Small intestine (tissue), 7 donors: ENCODE data around the gene TGM2. TPM values are rescaled to one million over a fixed set of nuclear protein-coding genes. Genes with fewer than 3 reads are reported as not detected.
A peak's percentile ranks its signal among the peaks of the same experiment; 100 is the strongest.

Experiments used
- DNase-seq, 2 donors: peaks; one replicate each; pipeline versions ENCODE4 v3.0.0 to v3.0.0-alpha.2; 2013
- FAIRE-seq: peaks from 2 replicates; lab custom pipeline; 2012; peaks lifted over from hg19 to GRCh38; lab: Jason Lieb, UNC
- H3K27ac ChIP-seq, 3 donors: one replicate each; pipeline ENCODE4 v1.5.1; 2013; ENCODE audit warnings: low read length in 2 of 3, mild to moderate bottlenecking in 2 of 3, control low read depth in 1 of 3, inconsistent platforms in 1 of 3, low read depth in 1 of 3, moderate library complexity in 1 of 3
- H3K27me3 ChIP-seq, 3 donors: one replicate each; pipeline ENCODE4 v1.6.1; 2013; ENCODE audit warnings: low read length in 3 of 3, inconsistent platforms in 1 of 3; ENCODE audit not compliant: control insufficient read depth in 3 of 3, insufficient read depth in 3 of 3
- H3K36me3 ChIP-seq, 3 donors: one replicate each; pipeline ENCODE4 v1.6.1; 2013; ENCODE audit warnings: low read length in 3 of 3, inconsistent platforms in 1 of 3, low read depth in 1 of 3, mild to moderate bottlenecking in 1 of 3, moderate library complexity in 1 of 3; ENCODE audit not compliant: control insufficient read depth in 3 of 3, insufficient read depth in 2 of 3
- H3K4me1 ChIP-seq, 3 donors: one replicate each; pipeline ENCODE4 v1.6.1; 2013; ENCODE audit warnings: low read length in 2 of 3, inconsistent platforms in 1 of 3, low read depth in 1 of 3, mild to moderate bottlenecking in 1 of 3, moderate library complexity in 1 of 3; ENCODE audit not compliant: control insufficient read depth in 3 of 3, insufficient read depth in 2 of 3
- H3K4me3 ChIP-seq, 3 donors: one replicate each; pipeline ENCODE4 v1.5.1; 2013; ENCODE audit warnings: low read length in 3 of 3, control low read depth in 1 of 3, inconsistent platforms in 1 of 3, low read depth in 1 of 3, mild to moderate bottlenecking in 1 of 3, moderate library complexity in 1 of 3
- H3K9me3 ChIP-seq, 2 donors: one replicate each; pipeline ENCODE4 v1.6.1; 2013; ENCODE audit warnings: low read depth in 1 of 2, low read length in 1 of 2; ENCODE audit not compliant: control insufficient read depth in 2 of 2, insufficient read depth in 1 of 2
- WGBS, 3 donors: extraction: QIAGEN DNeasy Blood & Tissue Kit; methylation state at CpG; one replicate each; pipeline ENCODE4 v1.1.7; 2013; 5-methylcytosine and 5-hydroxymethylcytosine counted together
- polyA plus RNA-seq, 4 donors: library from polyadenylated mRNA; stranded (reverse) in 3 of 4; unstranded in 1 of 4; fragments of 200-250 nt in 3 of 4; fragments of 120-200 nt in 1 of 4; gene quantifications; one replicate each; pipeline versions ENCODE4 v1.2.1 to v1.2.3, GENCODE V29; 2013
- donor health status: healthy with polysubstance abuse.
- donor health status: control.
- donor health status: control.
- donor health status: Bipolar disorder and iron deficiency.
- donor health status: healthy.

Gene TGM2
- polyA plus RNA-seq, 4 donors: 19.7 to 332 (median 59.1) TPM

GRCh38 chr20:38152175-38152620, 12.9 kb downstream of the TGM2 start:
- no peak for FAIRE-seq
- no peak overlapping the region for H3K4me3 ChIP-seq
- 1 to 9% (median 9%) methylated on average over 7 of the region's 7 CpGs for WGBS, 3 donors

GRCh38 chr20:38151455-38151854, 13.6 kb downstream of the TGM2 start:
- no peak overlapping the region for H3K4me3 ChIP-seq
- whole genome bisulfite sequencing, 3 donors: 39 to 72% (median 55%) methylated on average over 3 of the region's 3 CpGs
- peaks cover 3 to 73% (median 7%) of the 10 kb centered on the region in 3 donors for H3K4me1 ChIP-seq
- no peaks in the 10 kb centered on the region for H3K9me3 ChIP-seq
- peak overlapping the region; percentile 90 to 98 (median 96) for H3K27ac ChIP-seq
- DNase-seq: no peak
- H3K27me3 ChIP-seq: no peaks in the 10 kb centered on the region
- no peak for FAIRE-seq
- peaks cover 0 to 89% (median 0%) of the 10 kb centered on the region in 3 donors for H3K36me3 ChIP-seq

More at GRCh38 chr20:38152175-38152620, 12.9 kb downstream of the TGM2 start:
- peak; percentile 89 to 94 for DNase-seq
- Histone ChIP-seq H3K36me3 (peaks cover 0 to 89% (median 0%) of the 10 kb centered on the region in 3 donors), H3K27me3 (no peaks in the 10 kb centered on the region), H3K9me3 (no peaks in the 10 kb centered on the region), H3K4me1 (peaks cover 3 to 74% (median 7%) of the 10 kb centered on the region in 3 donors), H3K27ac (peak overlapping the region; percentile 90 to 98 (median 96))

GRCh38 chr20:38150335-38151170, 14.5 kb downstream of the TGM2 start:
- peak in 1 of 2 donors; percentile 80 for DNase-seq

GRCh38 chr20:38148328-38149102, 16.6 kb downstream of the TGM2 start:
- Histone ChIP-seq H3K4me1 (peaks cover 6 to 85% (median 11%) of the 10 kb centered on the region in 3 donors), H3K9me3 (no peaks in the 10 kb centered on the region), H3K27ac (peak overlapping the region in 1 of 3 donors; percentile 98), H3K27me3 (no peaks in the 10 kb centered on the region), H3K36me3 (peaks cover 0 to 85% (median 0%) of the 10 kb centered on the region in 3 donors), H3K4me3 (no peak overlapping the region)
- 84 to 94% (median 90%) methylated on average over 9 of the region's 9 CpGs for WGBS, 3 donors
- FAIRE-seq (no peak), DNase-seq (no peak)

More at GRCh38 chr20:38150335-38151170, 14.5 kb downstream of the TGM2 start:
- peaks cover 3 to 69% (median 7%) of the 10 kb centered on the region in 3 donors for H3K4me1 ChIP-seq
- no peak overlapping the region for H3K4me3 ChIP-seq
- FAIRE-seq: no peak
- 22 to 69% (median 37%) methylated on average over 8 of the region's 8 CpGs for WGBS, 3 donors
- H3K9me3 ChIP-seq: no peaks in the 10 kb centered on the region
- H3K27me3 ChIP-seq: no peaks in the 10 kb centered on the region
- H3K36me3 ChIP-seq: peaks cover 0 to 88% (median 0%) of the 10 kb centered on the region in 3 donors
- peak overlapping the region; percentile 90 to 98 (median 96) for H3K27ac ChIP-seq

GRCh38 chr20:38147751-38148150, 17.3 kb downstream of the TGM2 start:
- DNase-seq (no peak), FAIRE-seq (no peak)
- no peak overlapping the region for H3K4me3 ChIP-seq
- no peaks in the 10 kb centered on the region for H3K9me3 ChIP-seq
- H3K36me3 ChIP-seq: peaks cover 0 to 79% (median 0%) of the 10 kb centered on the region in 3 donors
- H3K27me3 ChIP-seq: no peaks in the 10 kb centered on the region
- H3K4me1 ChIP-seq: peaks cover 6 to 83% (median 8%) of the 10 kb centered on the region in 3 donors
- 84 to 94% (median 91%) methylated on average over 14 of the region's 14 CpGs for WGBS, 3 donors
- peak overlapping the region in 1 of 3 donors; percentile 98 for H3K27ac ChIP-seq

- H3K27me3 ChIP-seq: no peaks in the 10 kb centered on the region
- FAIRE-seq (no peak), DNase-seq (no peak)
- peaks cover 0 to 81% (median 0%) of the 10 kb centered on the region in 3 donors for H3K36me3 ChIP-seq
- peaks cover 6 to 84% (median 8%) of the 10 kb centered on the region in 3 donors for H3K4me1 ChIP-seq
- H3K4me3 ChIP-seq: no peak overlapping the region
- WGBS, 3 donors: 67 to 71% (median 67%) methylated on average over 9 of the region's 9 CpGs
- no peaks in the 10 kb centered on the region for H3K9me3 ChIP-seq
- H3K27ac ChIP-seq: peak overlapping the region in 1 of 3 donors; percentile 98
Measured at GRCh38 chr20:38147163-38147562, 17.9 kb downstream of the TGM2 start.

GRCh38 chr20:38146628-38147027, 18.4 kb downstream of the TGM2 start:
- peaks cover 6 to 84% (median 6%) of the 10 kb centered on the region in 3 donors for H3K4me1 ChIP-seq
- WGBS, 3 donors: 89 to 91% (median 91%) methylated on average over 20 of the region's 20 CpGs
- peaks cover 0 to 84% (median 0%) of the 10 kb centered on the region in 3 donors for H3K36me3 ChIP-seq
- FAIRE-seq (no peak), DNase-seq (no peak)
- H3K27ac ChIP-seq: peak overlapping the region in 1 of 3 donors; percentile 98
- no peaks in the 10 kb centered on the region for H3K27me3 ChIP-seq
- H3K9me3 ChIP-seq: no peaks in the 10 kb centered on the region
- no peak overlapping the region for H3K4me3 ChIP-seq

GRCh38 chr20:38146156-38146555, 18.9 kb downstream of the TGM2 start:
- Histone ChIP-seq H3K9me3 (no peaks in the 10 kb centered on the region), H3K36me3 (peaks cover 0 to 84% (median 0%) of the 10 kb centered on the region in 3 donors), H3K27ac (peak overlapping the region in 1 of 3 donors; percentile 98), H3K4me1 (peaks cover 2 to 84% (median 3%) of the 10 kb centered on the region in 3 donors), H3K27me3 (no peaks in the 10 kb centered on the region), H3K4me3 (no peak overlapping the region)
- WGBS, 3 donors: 80 to 89% (median 81%) methylated on average over 4 of the region's 4 CpGs
- DNase-seq (no peak), FAIRE-seq (no peak)
